Measurements from ENCODE around the gene GTPBP10.

GTPBP10 gene

GRCh38 chr7:90383422-90383821, 36.9 kb downstream of the GTPBP10 start:
- DNase-seq: no peak

- DNase-seq: no peak
Observed at GRCh38 chr7:90383861-90384260, 37.3 kb downstream of the GTPBP10 start.

GRCh38 chr7:90384433-90384832, 37.9 kb downstream of the GTPBP10 start:
- no peak for DNase-seq

GRCh38 chr7:90387470-90388240, 41.1 kb downstream of the GTPBP10 start:
- DNase-seq: no peak

GRCh38 chr7:90390926-90391325, 44.4 kb downstream of the GTPBP10 start:
- DNase-seq: no peak

- DNase-seq: no peak
Observed at GRCh38 chr7:90391488-90391887, 45.0 kb downstream of the GTPBP10 start.

- DNase-seq: no peak
Observed at GRCh38 chr7:90396420-90396819, 49.9 kb downstream of the GTPBP10 start.

- DNase-seq: no peak
Observed at GRCh38 chr7:90401989-90402388, 55.5 kb downstream of the GTPBP10 start.

- DNase-seq: no peak
Observed at GRCh38 chr7:90402785-90403173, 56.3 kb downstream of the GTPBP10 start.

GRCh38 chr7:90403174-90404113, 56.9 kb downstream of the GTPBP10 start, which contains the start of gene CLDN12:
TSS of gene CLDN12 (plus strand) at chr7:90403461. CDS start at chr7:90412677, 9,216 bp downstream.
- DNase-seq: peak; percentile 86 to 87

- no peak for DNase-seq
Observed at GRCh38 chr7:90404777-90405176, 58.3 kb downstream of the GTPBP10 start.

- DNase-seq: no peak
Observed at GRCh38 chr7:90407484-90407821, 60.9 kb downstream of the GTPBP10 start.

- no peak for DNase-seq
Observed at GRCh38 chr7:90408142-90408541, 61.6 kb downstream of the GTPBP10 start.

- DNase-seq: no peak
Observed at GRCh38 chr7:90409667-90410066, 63.2 kb downstream of the GTPBP10 start.

GRCh38 chr7:90411510-90411909, 65.0 kb downstream of the GTPBP10 start:
- DNase-seq: no peak

GRCh38 chr7:90412458-90413184, 66.1 kb downstream of the GTPBP10 start:
- DNase-seq: no peak

GRCh38 chr7:90413185-90413528, 66.6 kb downstream of the GTPBP10 start:
- DNase-seq: no peak

GRCh38 chr7:90421651-90422050, 75.1 kb downstream of the GTPBP10 start:
- DNase-seq: no peak

- DNase-seq: no peak
Observed at GRCh38 chr7:90424720-90425119, 78.2 kb downstream of the GTPBP10 start.

- DNase-seq: no peak
Observed at GRCh38 chr7:90425376-90425775, 78.9 kb downstream of the GTPBP10 start.

- no peak for DNase-seq
Observed at GRCh38 chr7:90430614-90431460, 84.3 kb downstream of the GTPBP10 start.

- DNase-seq: no peak
Observed at GRCh38 chr7:90432752-90433151, 86.2 kb downstream of the GTPBP10 start.

Measured in NCI-H187 (cell line).